Activated T-cell treated with anti-CD3 and anti-CD28 coated beads for 1 hour (primary cell): ENCODE measurements around the gene CRB2.
A peak's percentile ranks its signal among the peaks of the same experiment; 100 is the strongest.

Experiments
- DNase-seq: peaks from one replicate; pipeline ENCODE4 v3.0.0-alpha.2; 2020; ENCODE audit warnings: low read depth

The CRB2 gene

GRCh38 chr9:123347289-123348060 is 8.5 kb upstream of the CRB2 start:
- no peak for DNase-seq

DNA sequence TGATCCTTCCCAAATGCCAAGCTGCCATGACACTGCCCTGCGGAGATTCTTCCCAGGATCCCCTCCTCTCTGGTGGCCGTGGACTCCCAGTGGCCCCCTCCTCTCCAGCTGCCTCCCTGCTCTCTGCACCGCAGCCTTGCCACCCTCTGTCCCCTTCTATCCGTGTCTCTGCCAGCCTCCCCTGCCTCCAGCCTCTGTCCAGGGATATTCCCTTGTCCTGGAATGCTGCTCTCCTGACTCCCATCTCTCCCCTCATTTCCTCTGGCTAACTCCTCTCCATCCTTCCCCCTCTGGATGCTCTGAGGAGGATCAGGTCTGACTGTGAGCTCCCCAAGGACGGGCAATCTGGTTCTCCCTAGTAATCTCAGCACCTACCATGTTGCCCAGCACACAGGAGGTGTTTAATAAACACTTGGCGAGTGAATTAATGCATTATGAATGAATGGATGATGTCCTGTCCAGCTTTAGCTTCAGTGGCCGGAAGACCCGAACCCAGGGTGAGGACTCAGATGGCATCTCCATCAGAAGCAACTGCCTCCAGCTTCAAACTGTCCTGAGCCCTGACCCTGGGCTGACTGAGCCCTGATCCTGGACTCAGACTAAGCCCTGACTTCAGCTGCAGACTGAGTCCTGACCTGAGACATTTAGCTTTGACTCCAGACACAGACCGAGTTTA is 7.5 kb upstream of the CRB2 start:
- no peak for DNase-seq

DNA sequence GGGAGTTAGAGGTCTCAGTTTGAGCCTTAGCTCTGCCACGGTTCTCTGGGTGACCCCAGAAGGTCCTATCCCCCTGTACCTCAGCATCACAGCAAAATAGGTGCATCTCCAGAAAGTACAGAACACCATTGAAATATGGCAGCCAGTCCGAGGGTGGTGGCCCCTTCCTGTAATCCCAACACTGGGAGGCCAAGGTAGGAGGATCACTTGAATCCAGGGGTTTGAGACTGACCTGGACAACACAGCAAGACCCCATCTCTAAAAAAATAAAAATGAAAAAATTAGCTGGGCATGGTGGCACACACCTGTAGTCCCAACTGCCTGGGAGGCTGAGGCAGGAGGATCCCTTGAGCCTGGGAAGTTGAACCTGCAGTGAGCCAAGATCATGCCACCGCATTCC is 7.0 kb upstream of the CRB2 start:
- DNase-seq = no peak

DNA sequence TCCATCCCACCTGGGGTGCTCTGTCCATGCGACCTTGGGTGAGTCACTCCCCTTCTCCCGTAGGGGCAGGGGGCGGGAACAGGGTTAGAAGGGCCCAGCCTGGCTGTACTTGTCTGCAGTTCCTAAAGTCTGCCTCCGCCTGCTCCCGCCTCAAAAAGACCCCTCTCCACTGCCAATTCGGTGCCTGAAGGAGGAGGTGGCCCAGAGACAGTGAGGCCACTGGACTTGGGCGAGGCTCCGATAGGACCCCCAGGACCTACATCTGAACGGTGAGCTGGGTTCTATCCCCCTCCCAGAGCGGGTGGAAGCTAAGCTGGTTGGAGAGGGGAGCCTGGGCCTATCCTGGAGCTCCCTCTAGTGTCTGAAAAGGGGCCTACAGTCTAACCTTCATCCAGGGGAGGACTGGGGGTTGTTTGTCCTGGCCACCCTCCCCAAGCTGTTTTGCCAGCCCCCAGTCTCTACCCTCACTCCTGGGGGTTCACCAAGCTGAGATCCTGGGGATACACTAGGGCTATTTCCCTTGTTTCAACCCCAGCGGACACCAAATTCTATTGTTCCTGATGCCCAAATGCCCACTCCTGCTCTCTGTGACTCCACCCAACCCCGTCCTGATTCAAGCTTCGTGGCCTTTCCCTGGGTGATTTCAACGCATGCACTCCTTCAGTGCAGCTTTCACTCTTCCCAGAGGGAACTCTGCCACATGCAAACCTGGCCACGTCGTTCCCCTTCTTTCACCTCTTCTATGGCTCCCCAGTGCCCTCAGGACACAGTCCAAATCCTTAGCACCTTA is 6.1 kb upstream of the CRB2 start:
- DNase-seq = peak; percentile 49

DNA sequence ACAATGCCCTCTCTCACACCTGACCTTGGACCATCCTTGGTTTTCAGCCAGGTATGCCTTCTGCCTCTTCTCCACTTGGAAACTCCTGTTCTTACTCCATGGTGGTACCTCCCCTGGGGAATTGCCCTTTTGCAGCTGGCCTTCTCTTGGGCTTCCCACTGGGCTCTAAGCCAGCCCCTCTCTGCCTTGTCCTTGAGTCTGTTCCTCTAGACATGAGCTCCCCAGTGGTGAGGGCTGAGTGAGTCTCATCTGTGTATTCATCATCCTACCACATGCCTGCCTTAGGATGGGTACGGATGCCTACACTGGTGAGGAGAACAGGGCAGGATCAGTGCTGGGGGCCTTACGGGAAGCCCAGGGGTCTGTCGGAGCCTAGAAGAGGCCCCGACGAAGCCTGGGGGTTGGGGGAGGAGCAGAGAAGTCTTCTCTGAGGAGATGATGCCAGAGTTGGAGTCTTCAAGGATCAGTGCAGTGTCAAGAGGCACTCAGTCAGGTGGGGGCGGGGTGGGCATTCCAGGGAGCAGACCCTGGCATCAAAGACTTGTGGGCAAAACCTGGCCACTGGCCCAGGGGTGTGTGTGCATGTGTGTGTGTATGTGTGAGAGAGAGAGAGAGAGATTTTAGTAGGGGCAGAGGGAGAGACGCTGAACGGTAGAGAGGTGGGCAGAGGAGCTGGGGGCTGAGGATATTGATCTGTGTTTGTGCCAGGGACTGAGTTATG is 5.2 kb upstream of the CRB2 start:
- DNase-seq = no peak

GRCh38 chr9:123353041-123353440 is 3.0 kb upstream of the CRB2 start:
- no peak for DNase-seq

DNA sequence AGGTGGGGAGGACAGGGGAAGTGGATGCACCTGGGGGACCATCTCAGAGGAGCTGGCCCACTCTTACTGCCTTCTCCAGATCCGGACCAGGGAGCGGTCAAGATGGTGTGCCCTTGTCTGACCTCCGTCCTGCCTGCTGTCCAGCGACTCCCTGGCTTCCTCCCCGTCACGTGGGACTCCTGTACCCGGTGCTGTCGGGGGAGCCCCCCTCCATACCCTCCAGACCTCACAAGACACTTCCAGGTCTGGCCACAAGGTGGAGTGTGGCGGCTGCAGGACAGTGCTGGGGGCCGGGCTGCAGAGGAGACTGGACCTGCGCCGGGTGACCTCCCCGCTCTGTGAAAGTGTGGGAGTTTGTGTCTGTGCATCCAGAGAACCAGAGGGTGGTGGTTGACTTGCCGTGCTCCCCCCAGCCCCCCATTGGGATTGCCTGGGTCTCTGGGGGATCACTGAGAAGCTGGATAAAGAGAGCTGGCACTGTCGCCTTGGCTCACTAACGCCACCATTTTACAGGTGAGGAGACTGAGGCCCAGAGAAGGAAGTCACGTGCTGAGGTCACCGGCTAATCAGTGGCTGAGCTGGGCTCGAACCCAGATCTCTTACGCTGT is 1.9 kb upstream of the CRB2 start:
- peak; percentile 40 for DNase-seq

- no peak for DNase-seq
Observed at GRCh38 chr9:123354806-123355508, 1.0 kb upstream of the CRB2 start.

GRCh38 chr9:123356851-123357742 is 1.1 kb downstream of the CRB2 start:
- no peak for DNase-seq

- DNase-seq = no peak
Observed at GRCh38 chr9:123357743-123358059, 1.7 kb downstream of the CRB2 start.

- DNase-seq = no peak
Observed at GRCh38 chr9:123358181-123358905, 2.3 kb downstream of the CRB2 start.

DNA sequence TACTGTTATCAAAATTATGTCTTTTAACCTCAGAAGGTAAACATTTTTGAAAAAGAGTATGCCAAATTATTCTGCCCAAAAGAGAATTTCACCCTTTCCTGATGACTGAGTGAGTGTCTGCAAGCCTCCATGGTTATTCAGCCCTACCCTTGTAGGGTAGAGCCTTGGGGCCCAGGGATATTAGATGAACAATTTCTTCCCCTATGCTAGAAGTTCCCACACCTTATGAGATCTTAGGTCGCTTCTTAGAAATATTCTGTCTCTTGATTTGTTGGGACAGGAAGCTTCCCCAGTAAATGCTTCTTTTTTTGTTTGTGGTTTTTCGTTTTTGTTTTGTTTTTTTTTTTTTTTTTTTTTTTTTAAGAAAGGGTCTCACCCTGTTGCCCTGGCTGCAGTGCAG is 3.1 kb downstream of the CRB2 start:
- DNase-seq = no peak

DNA sequence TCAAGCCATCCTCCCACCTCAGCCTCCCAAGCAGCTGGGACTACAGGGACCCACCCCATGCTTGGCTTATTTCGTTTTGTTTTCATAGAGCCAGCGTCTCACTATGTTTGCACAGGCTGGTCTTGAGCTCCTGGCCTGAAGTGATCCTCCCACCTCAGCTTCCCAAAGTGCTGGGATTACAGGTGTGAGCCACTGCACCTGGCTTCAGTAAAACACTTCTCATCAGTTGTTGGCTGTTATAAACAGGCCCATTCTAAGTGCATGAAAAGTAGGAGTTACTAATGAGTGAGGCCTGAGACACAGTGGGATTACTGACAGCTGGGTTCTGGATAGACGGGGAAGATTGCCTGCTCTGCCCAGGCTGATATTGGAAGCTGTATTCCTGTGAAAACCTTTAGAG is 3.5 kb downstream of the CRB2 start:
- DNase-seq = no peak

DNA sequence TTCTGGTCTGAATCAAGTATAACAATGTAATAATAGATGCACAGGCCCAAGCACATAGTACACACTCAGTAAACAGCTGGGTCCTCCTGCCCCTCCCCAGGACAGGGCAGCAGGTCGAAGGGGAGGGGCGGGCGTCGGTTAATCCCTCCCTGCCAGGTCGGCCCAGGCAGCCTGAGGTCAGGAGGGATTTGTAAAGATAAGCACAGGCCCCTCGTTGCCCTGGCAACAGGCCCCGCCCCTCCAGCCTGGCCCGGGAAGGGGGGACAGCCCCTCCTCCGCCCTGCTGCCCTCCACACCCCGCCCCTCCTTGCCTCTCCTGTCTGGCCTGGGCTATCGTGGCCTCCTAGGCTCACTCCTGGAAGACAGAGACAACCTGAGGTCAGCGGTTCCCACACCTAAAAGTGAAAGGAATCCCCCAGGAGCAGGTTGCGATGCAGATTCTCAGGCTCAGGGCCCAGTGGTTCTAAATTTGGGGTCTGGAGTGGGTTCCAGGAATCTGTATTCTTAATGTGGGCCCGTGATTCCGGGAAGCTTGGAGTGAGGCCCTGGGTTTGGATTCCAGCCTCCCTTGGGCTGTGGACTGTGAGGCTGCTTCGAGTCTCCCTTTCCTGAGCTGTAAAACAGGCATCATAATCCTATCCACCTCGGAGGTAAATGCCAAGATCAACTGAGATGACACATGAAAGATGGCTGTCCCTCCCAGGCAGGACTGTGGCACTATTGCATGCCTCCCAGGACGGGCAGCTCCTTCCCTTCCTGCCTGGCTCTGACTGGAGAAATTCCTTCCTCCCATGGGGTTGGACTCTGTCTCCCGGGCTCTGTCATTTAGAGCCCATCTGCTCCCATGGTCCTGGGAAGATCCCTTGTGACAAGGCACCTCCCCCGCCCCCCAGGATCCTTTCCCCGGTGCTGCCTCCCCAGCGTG is 4.4 kb downstream of the CRB2 start:
- DNase-seq = no peak

DNA sequence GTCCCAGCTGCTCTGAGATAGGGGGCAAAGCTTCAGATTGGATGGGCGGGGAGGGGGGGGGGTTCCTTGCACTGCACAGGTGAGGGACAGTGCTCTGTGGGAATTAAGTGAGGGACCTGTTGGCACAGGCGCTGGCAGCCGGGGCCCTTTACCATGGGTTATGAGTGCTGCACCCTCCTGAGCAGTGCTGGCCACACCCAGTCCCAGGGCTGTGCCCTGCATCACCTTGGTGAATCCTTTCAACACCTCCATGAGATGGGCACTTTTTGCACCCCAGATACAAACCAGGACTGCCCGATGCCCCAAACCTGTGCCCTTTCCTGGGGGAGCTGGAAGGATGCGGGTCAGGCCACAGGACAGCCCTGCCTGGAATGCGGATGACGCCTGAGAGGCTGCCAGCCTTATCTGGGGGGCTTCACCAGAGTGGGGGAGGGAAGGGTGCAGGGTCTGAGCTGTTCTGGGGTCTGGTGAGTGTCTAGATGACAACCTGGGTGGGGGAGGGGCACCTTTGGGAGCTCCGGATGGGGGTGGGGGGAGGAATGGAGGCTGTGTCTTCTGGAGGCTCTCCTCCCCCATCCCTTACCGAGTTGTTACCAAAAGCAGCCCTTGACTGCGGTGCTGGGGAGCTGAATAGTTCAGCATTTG is 5.2 kb downstream of the CRB2 start:
- DNase-seq = no peak

DNA sequence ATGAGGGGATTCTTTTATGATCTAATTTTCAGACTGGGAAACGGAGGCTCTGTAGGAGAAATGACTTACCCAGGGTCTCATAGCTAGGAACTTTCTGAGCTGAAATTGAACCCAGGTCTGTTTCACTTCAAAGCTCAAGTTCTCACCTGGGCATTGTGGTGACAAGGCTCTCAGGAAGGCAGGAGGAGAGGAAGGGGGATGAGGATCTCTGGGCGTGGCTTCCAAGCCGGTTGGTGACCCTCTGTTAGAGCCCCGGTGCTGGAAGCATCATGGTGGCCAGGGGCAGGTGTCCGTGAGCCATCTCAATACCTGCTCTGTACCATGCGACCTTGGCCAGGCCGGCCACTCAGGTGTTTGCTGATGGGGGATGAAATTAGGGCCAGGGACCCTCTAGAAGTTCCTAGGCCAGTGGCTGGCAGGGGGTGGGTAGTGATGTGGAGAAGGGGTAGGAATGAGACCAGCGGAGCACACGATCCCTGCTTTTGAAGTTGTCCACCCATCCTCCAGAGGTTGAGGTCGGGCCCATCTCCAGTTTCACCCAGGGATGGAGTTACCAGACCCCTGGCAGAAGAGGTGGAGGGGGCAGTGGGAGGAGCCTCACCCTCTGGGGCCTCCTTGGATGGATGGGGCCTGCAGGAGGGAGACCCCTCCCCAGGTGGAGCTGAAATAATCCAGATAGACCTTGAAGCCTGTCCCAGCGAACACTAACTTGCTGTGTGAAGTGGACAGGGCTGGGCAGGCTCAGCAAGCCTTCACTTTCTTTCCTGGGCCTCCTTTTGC is 5.9 kb downstream of the CRB2 start:
- DNase-seq = no peak

DNA sequence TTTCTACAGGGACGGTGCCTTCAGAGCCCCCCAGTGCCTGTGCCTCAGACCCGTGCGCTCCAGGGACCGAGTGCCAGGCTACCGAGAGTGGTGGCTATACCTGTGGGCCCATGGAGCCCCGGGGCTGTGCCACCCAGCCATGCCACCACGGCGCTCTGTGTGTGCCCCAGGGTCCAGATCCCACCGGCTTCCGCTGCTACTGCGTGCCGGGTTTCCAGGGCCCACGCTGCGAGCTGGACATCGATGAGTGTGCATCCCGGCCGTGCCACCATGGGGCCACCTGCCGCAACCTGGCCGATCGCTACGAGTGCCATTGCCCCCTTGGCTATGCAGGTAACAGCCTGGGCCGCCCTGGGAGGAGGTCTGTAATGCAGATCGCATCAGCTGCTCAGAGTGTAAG is 6.9 kb downstream of the CRB2 start:
- DNase-seq = no peak
